B cell (primary cell): Measurements from ENCODE around the gene RAPGEF1. TPM values are rescaled to one million over a fixed set of nuclear protein-coding genes. Genes with fewer than 3 reads are reported as not detected.

ENCODE experiments used
- ATAC-seq: fragments of 200-7000 bp; cut with Tn5 transposase; one replicate; pipeline ENCODE4 v1.10.0; 2021; ENCODE audit warnings: low read depth, mild to moderate bottlenecking, moderate number of reproducible peaks, moderate library complexity
- CTCF ChIA-PET: fragments of 350-600 bp; sonication (Branson Sonifier 250); formaldehyde crosslinking; loops from one replicate; lab custom pipeline; 2021; ENCODE audit warnings: antibody characterized with exemption, inconsistent platforms; lab: Charles Lee
- POLR2A ChIA-PET: fragments of 350-600 bp; sonication (Branson Sonifier 250); formaldehyde crosslinking; loops from one replicate; lab custom pipeline; 2021; ENCODE audit warnings: antibody characterized with exemption; lab: Charles Lee
- DNase-seq: peaks from one replicate; pipeline ENCODE4 v3.0.0; 2013
- H2AFZ ChIP-seq: 2 replicates; pipeline ENCODE4 v1.6.1; 2012; ENCODE audit warnings: mild to moderate bottlenecking, low read depth, low read length; ENCODE audit not compliant: insufficient read depth, poor library complexity, severe bottlenecking
- H3K27ac ChIP-seq, 2 donors: 1 replicate in 1 of 2; 2 replicates in 1 of 2; pipeline ENCODE4 v1.5.1; 2012 to 2013; ENCODE audit warnings: low read length in 2 of 2, mild to moderate bottlenecking in 2 of 2, moderate library complexity in 1 of 2
- H3K27me3 ChIP-seq, 4 experiments: fragments of 200-600 bp in 1 of 4; sonication (generic) in 1 of 4; replicated peaks in 1 of 4; 1 replicate in 2 of 4; 2 replicates in 2 of 4; pipeline versions ENCODE4 v1.6.1 to v1.7.0; 2013 to 2016; ENCODE audit warnings: low read length in 3 of 4, mild to moderate bottlenecking in 2 of 4, mixed read lengths in 1 of 4, moderate library complexity in 1 of 4; ENCODE audit not compliant: insufficient read depth in 4 of 4, control insufficient read depth in 3 of 4; ENCODE audit errors: control extremely low read depth in 1 of 4
- H3K36me3 ChIP-seq, 2 experiments: replicated peaks in 1 of 2; 1 replicate in 1 of 2; 2 replicates in 1 of 2; pipeline versions ENCODE4 v1.6.1 to v1.7.1; 2013; ENCODE audit warnings: low read length in 1 of 2; ENCODE audit not compliant: insufficient read depth in 2 of 2, control insufficient read depth in 1 of 2; ENCODE audit errors: control extremely low read depth in 1 of 2, extremely low read depth in 1 of 2
- H3K4me1 ChIP-seq, 2 donors: fragments of 200-600 bp in 1 of 2; sonication (generic) in 1 of 2; 1 replicate in 1 of 2; 2 replicates in 1 of 2; pipeline versions ENCODE4 v1.5.1 to v1.6.1; 2013 to 2017; ENCODE audit warnings: low read length in 2 of 2; ENCODE audit not compliant: control insufficient read depth in 2 of 2, insufficient read depth in 2 of 2
- H3K4me2 ChIP-seq: replicated peaks from 2 replicates; pipeline ENCODE3; 2012; ENCODE audit warnings: mild to moderate bottlenecking, low read depth, low read length; ENCODE audit not compliant: poor library complexity, severe bottlenecking
- H3K4me3 ChIP-seq, 5 experiments: fragments of 200-600 bp in 1 of 5; sonication (generic) in 1 of 5; 1 replicate in 3 of 5; 2 replicates in 2 of 5; pipeline versions ENCODE4 v1.5.1 to v1.7.0; 2011 to 2016; ENCODE audit warnings: low read length in 4 of 5, mild to moderate bottlenecking in 4 of 5, low read depth in 2 of 5, control low read depth in 1 of 5, moderate library complexity in 1 of 5; ENCODE audit not compliant: insufficient read depth in 1 of 5; ENCODE audit errors: control extremely low read depth in 1 of 5, extremely low read depth in 1 of 5
- H3K79me2 ChIP-seq: fragments of 200-600 bp; sonication (generic); one replicate; pipeline ENCODE4 v1.6.0; 2016; ENCODE audit warnings: low read length; ENCODE audit not compliant: control insufficient read depth, insufficient read depth
- H3K9ac ChIP-seq: fragments of 200-600 bp; sonication (generic); 2 replicates; pipeline ENCODE4 v1.6.1; 2017; ENCODE audit warnings: mild to moderate bottlenecking, low read length, moderate library complexity
- H3K9me3 ChIP-seq, 3 donors: one replicate each; pipeline versions ENCODE4 v1.6.1 to v1.7.1; 2013; ENCODE audit warnings: low read length in 2 of 3; ENCODE audit not compliant: control insufficient read depth in 2 of 3, insufficient read depth in 1 of 3; ENCODE audit errors: control extremely low read depth in 1 of 3
- H4K20me1 ChIP-seq: 2 replicates; pipeline ENCODE4 v1.6.0; 2012; ENCODE audit warnings: mild to moderate bottlenecking, low read length; ENCODE audit not compliant: insufficient read depth, control insufficient read depth, poor library complexity, severe bottlenecking
- H3K27ac Mint-ChIP-seq: one replicate; pipeline ENCODE4 v1.8.0; 2021; ENCODE audit warnings: mixed read lengths
- H3K27me3 Mint-ChIP-seq: one replicate; pipeline ENCODE4 v1.8.0; 2021; ENCODE audit warnings: mixed read lengths
- H3K4me1 Mint-ChIP-seq: one replicate; pipeline ENCODE4 v1.8.0; 2021; ENCODE audit warnings: mixed read lengths
- H3K4me3 Mint-ChIP-seq: one replicate; pipeline ENCODE4 v1.8.0; 2021; ENCODE audit warnings: mixed read lengths
- H3K9me3 Mint-ChIP-seq: one replicate; pipeline ENCODE4 v1.8.0; 2022; ENCODE audit warnings: mixed read lengths; ENCODE audit not compliant: insufficient read depth
- CTCF ChIP-seq: fragments of 200-600 bp; IDR thresholded peaks from one replicate; pipeline ENCODE4 v1.8.0; 2022; ENCODE audit warnings: antibody characterized with exemption, mild to moderate bottlenecking
- EZH2 ChIP-seq: IDR thresholded peaks from 2 replicates; pipeline ENCODE4 v1.6.1; 2012; ENCODE audit warnings: borderline replicate concordance, low read depth, mild to moderate bottlenecking, moderate library complexity, low read length; ENCODE audit not compliant: insufficient read depth, poor library complexity, severe bottlenecking
- WGBS: methylation state at CpG from one replicate; pipeline ENCODE4 v1.1.5; 2013; ENCODE audit warnings: missing lambda C conversion rate; ENCODE audit not compliant: insufficient coverage; 5-methylcytosine and 5-hydroxymethylcytosine counted together
- intact Hi-C: fragments of 100-400 bp; cut with micrococcal nuclease; formaldehyde crosslinking; loops from one replicate; pipeline ENCODE4 v1.10.0; 2022
- polyA plus RNA-seq: library from polyadenylated mRNA; depleted of rRNA; stranded (reverse); fragments of >200 nt; gene quantifications from 2 replicates; pipeline ENCODE4 v1.2.3, GENCODE V29; 2012
- total RNA-seq, 2 donors: library from RNA; stranded (reverse); fragments of 120-200 nt in 1 of 2; gene quantifications; 1 replicate in 1 of 2; 2 replicates in 1 of 2; pipeline versions ENCODE4 v1.2.3 to v1.2.4, GENCODE V29; 2013 to 2022

RAPGEF1 gene
- total and polyA plus RNA-seq, 2 donors (not counting 1 experiment from before 2014, with no cell fraction given), result 134 to 447 TPM

- Histone ChIP-seq H3K4me3 (no peak overlapping the region), H3K79me2 (peaks cover 100% of the 10 kb centered on the region), H3K27ac (peak overlapping the region in 1 of 2 donors; percentile 34), H3K27me3 (no peaks in the 10 kb centered on the region), H3K36me3 (peaks cover 0 to 38% of the 10 kb centered on the region in 2 experiments), H3K4me2 (no peak overlapping the region), H3K9ac (no peak overlapping the region), H4K20me1 (peaks cover 85% of the 10 kb centered on the region), H2AFZ (no peak overlapping the region), H3K4me1 (peaks cover 43 to 72% of the 10 kb centered on the region in 2 donors), H3K9me3 (no peaks in the 10 kb centered on the region)
- no peaks in the 10 kb centered on the region for H3K9me3 Mint-ChIP-seq
- intact Hi-C loops, result no loop called here
- no peak overlapping the region for H3K4me3 Mint-ChIP-seq
- no peaks in the 10 kb centered on the region for H3K27me3 Mint-ChIP-seq
- ChIA-PET POLR2A (no interaction called here), CTCF (no interaction called here)
- no peak for ATAC-seq
- DNase-seq, result no peak
- H3K4me1 Mint-ChIP-seq, result peaks cover 80% of the 10 kb centered on the region
- no peak for TF ChIP-seq EZH2
- TF ChIP-seq CTCF, result no peak
- H3K27ac Mint-ChIP-seq, result peak overlapping the region; percentile 46
- 91% methylated on average over 7 of the region's 8 CpGs for WGBS
These were observed 26.9 kb downstream of the RAPGEF1 start for GRCh38 chr9:131713016-131713415.

GRCh38 chr9:131712151-131712716, 27.6 kb downstream of the RAPGEF1 start:
- H3K9ac ChIP-seq, result no peak overlapping the region
- H2AFZ ChIP-seq, result no peak overlapping the region
- ChIA-PET POLR2A (no interaction called here), CTCF (interaction anchor here (1.0 kb wide), 1 partner anchor 30 kb away, joined by 3 read pairs; no protein-coding TSS in a partner anchor)
- H3K4me1 ChIP-seq, result peaks cover 48 to 72% of the 10 kb centered on the region in 2 donors
- ATAC-seq (no peak), DNase-seq (no peak)
- peaks cover 0 to 37% of the 10 kb centered on the region in 2 experiments for H3K36me3 ChIP-seq
- intact Hi-C loops, result no loop called here
- Mint-ChIP-seq H3K9me3 (no peaks in the 10 kb centered on the region), H3K27ac (no peak overlapping the region), H3K4me1 (peaks cover 80% of the 10 kb centered on the region), H3K4me3 (no peak overlapping the region), H3K27me3 (no peaks in the 10 kb centered on the region)
- no peaks in the 10 kb centered on the region for H3K9me3 ChIP-seq
- no peaks in the 10 kb centered on the region for H3K27me3 ChIP-seq
- no peak overlapping the region for H3K27ac ChIP-seq
- no peak overlapping the region for H3K4me3 ChIP-seq
- 100% methylated on average over 5 of the region's 10 CpGs for WGBS
- H4K20me1 ChIP-seq, result peaks cover 88% of the 10 kb centered on the region
- H3K79me2 ChIP-seq, result peaks cover 100% of the 10 kb centered on the region
- peak overlapping the region; percentile 10 for H3K4me2 ChIP-seq
- no peak for TF ChIP-seq CTCF
